NCI-H187 (cell line): Measurements from ENCODE around the gene LCLAT1.

Experiments
- DNase-seq, 2 experiments: peaks; one replicate each; lab custom pipeline; 2025; lab: John Stamatoyannopoulos, UW

The LCLAT1 gene

GRCh38 chr2:30422444-30423040 is 24.5 kb upstream of the LCLAT1 start:
- no peak for DNase-seq

GRCh38 chr2:30424231-30424630 is 22.8 kb upstream of the LCLAT1 start:
- no peak for DNase-seq

- no peak for DNase-seq
Measured at GRCh38 chr2:30425326-30425725, 21.7 kb upstream of the LCLAT1 start.

GRCh38 chr2:30427606-30428347 is 19.3 kb upstream of the LCLAT1 start:
- DNase-seq = no peak

- DNase-seq = no peak
Measured at GRCh38 chr2:30428348-30428662, 18.7 kb upstream of the LCLAT1 start.

- no peak for DNase-seq
Measured at GRCh38 chr2:30428827-30429461, 18.1 kb upstream of the LCLAT1 start.

GRCh38 chr2:30433541-30434299 is 13.3 kb upstream of the LCLAT1 start:
- DNase-seq = no peak

- DNase-seq = no peak
Measured at GRCh38 chr2:30434708-30435107, 12.3 kb upstream of the LCLAT1 start.

- no peak for DNase-seq
Measured at GRCh38 chr2:30436859-30437435, 10.1 kb upstream of the LCLAT1 start.

- no peak for DNase-seq
Measured at GRCh38 chr2:30437809-30438548, 9.1 kb upstream of the LCLAT1 start.

GRCh38 chr2:30439296-30439695 is 7.8 kb upstream of the LCLAT1 start:
- DNase-seq = no peak

GRCh38 chr2:30439879-30440278 is 7.2 kb upstream of the LCLAT1 start:
- DNase-seq = no peak

GRCh38 chr2:30441023-30441422 is 6.0 kb upstream of the LCLAT1 start:
- no peak for DNase-seq

GRCh38 chr2:30443081-30443480 is 4.0 kb upstream of the LCLAT1 start:
- no peak for DNase-seq

- no peak for DNase-seq
Measured at GRCh38 chr2:30444273-30444672, 2.8 kb upstream of the LCLAT1 start.

GRCh38 chr2:30445266-30445821 is 1.7 kb upstream of the LCLAT1 start:
- no peak for DNase-seq

- no peak for DNase-seq
Measured at GRCh38 chr2:30446602-30447148, 371 bp upstream of the LCLAT1 start.

- no peak for DNase-seq
Measured at GRCh38 chr2:30448308-30448707, 1.3 kb downstream of the LCLAT1 start.

GRCh38 chr2:30448866-30449265 is 1.8 kb downstream of the LCLAT1 start:
- no peak for DNase-seq

- DNase-seq = no peak
Measured at GRCh38 chr2:30450025-30450424, 3.0 kb downstream of the LCLAT1 start.

GRCh38 chr2:30453498-30453897 is 6.5 kb downstream of the LCLAT1 start:
- no peak for DNase-seq
